GM21390 (cell line): ENCODE measurements around the gene FXYD5.
"Not testable (repeated sequence)": the region's sequence is repeated elsewhere in the genome, so short reads cannot be mapped to it uniquely, and the experiment has no call there.

Experiments used
- ATAC-seq: cut with Tn5 transposase; IDR thresholded peaks from one replicate; pipeline ENCODE4 v1.9.1; 2021; ENCODE audit not compliant: unreplicated experiment

FXYD5 gene

DNA sequence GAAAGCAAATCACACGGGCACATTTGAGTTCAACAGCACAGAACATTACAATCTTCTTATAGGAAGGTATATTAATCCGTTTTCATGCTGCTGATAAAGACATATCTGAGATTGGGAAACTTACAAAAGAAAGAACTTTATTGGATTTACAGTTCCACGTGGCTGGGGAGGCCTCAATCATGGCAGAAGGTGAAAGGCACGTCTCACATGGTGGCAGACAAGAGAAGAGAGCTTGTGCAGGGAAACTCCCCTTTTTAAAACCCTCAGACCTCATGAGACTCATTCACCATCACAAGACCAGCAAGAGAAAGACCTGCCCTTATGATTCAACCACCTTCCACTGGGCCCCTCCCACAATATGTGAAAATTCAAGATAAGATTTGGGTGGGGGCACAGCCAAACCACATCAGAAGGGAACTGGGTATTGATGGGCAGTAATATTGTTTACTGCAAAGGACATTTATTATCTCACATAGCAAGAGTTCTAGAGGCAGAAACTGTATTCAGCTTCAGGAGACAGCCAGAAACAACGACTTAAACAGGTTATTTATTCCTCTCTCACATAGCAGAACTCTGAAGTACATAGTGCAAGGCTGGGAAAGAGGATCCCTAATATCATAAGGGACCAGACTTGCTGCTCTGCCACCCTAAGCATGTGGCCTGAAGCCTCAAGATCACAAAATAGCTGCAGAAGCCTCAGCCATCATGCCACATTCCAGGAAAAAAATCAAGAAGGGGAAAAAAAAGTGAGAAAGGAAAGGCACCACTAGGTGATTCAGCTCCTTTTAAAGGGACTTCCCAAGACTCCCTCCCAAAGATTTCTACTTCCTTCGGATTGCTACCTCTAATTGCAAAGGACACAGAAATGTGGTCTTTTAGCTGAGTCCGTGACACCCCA lies 23.1 kb downstream of the FXYD5 start:
- no peak for ATAC-seq

DNA sequence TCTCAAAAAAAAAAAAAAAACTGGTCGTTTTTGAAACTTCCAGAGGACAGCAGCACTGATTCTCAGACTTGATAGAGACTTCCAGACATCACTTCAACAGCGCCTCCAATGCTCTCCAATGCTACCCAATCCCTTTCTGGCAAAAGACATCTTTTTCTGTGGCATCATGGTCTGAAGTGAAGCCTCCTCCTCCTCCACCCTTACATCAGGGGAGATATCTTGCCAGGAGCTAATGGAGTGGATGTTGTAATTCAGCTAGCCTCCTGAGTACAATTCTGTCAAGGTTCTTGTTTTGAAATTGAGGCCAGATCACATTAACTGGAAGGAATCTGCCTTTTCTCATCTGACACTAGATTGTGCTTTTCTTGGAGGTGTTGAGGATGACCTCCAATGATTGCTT lies 24.2 kb downstream of the FXYD5 start:
- ATAC-seq = no peak

DNA sequence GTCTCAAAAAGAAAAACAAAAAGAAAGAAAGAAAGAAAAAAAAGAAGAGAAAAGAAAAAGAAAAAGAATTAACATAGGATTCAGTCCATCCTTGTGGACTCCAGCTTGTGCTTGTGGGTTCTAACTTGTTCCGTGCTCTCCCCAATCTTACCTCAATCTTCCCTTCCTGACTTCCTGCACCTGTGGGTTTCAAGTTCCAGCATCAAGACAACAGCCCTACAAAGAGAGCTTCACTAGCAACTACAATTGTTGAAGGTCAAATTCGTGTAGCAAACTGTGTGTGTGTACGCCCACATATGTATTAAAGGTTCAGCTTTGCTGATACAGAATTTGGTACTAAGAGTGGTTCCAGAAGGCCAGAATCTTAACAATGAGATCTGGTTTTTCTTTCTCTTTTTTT lies 25.3 kb downstream of the FXYD5 start:
- ATAC-seq = no peak

DNA sequence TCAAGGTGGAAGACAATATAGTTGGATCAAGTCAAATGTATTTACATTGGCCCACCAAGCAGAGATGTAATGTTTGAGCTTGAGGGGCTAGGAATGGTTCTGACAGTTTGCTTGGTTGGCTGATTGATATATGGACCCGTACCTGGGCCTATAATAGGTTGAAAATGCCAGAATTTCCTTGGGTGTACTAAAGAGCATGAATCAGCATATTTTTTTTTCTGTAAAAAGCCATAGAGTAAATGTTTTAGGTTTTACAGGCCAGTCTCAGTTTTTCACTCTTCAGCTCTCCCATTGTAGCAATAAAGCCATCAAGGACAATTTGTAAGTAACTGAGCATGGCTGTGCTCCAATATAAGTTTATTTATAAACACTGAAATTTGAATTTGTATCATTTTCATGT lies 26.9 kb downstream of the FXYD5 start:
- ATAC-seq = no peak

DNA sequence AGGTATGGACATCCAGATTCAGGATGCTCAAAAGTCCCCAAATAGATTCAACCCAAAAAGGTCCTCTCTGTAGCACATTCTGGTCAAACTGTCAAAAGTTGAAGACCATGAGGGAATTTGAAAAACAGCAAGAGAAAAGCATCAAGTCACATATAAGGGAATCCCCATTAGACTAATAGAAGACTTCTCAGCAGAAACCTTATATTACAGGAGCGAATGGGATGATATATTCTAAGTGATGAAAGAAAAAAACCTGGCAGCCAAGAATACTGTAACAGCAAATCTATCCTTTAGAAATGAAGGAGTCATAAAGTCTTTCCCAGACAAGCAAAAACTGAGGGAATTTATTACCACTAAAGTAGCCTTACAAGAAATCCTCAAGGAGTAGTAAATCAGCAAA lies 29.7 kb downstream of the FXYD5 start:
- ATAC-seq = no peak

DNA sequence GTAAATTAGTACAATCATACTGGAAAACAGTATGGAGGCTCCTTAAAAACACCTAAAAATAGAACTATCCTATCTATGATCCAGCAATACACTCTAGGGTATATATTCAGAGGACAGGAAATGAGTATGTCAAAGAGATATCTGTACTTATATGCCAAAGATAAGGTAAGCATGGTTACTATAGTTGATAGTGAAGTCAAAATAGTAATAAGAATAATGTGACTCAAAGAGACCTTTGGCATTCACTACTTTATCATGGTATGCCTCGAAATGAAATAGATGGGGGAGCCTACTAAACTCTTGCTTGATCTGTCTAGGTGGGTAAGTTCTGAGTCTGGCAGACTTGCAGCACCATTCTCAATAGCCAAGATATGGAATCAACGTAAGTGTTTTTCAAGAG lies 30.3 kb downstream of the FXYD5 start:
- ATAC-seq = no peak

DNA sequence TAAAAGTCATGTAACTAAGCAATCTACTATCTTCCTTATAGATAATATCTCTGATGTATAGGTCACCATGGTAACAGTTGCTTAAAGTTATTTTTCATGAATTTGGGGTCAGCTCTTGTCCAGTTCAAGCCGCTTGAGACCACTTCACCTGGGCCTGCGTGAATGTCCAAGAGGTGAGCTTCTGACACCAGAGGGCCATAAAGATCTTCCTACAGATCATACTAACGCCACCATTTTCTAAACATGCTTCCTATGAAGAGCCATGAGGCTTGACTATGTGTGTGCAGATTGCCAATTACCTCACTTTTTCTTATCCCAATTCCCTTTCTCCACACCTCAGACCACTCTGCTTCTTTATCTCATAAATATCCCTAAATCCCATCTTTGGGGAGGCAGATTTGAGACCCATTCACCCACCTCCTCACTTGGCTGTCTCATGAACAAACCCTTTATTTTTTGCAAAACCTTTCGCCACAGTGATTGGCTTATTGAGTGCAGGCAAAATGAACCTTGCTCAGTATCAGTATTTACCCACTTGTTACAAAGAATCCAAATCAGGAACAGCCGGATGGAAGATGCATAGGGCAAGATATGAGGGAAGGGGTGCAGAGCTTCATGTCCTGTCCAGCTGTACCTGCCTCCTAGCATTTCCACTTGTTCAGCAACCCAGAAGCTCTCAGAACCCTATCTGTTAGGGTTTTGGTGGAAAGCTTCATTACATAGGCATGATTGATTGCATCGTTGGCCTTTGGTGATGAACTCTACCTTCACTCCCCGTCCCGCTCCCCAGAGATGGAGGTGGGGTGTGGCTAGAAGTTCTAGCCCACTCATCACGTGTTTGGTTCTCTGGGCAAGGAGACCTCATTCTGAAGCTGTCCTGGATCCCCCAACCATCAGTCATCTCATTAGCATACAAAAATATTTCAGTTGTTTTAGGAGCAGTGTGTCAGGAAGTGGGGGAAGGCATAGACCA lies 39.8 kb downstream of the FXYD5 start:
- ATAC-seq = no peak

DNA sequence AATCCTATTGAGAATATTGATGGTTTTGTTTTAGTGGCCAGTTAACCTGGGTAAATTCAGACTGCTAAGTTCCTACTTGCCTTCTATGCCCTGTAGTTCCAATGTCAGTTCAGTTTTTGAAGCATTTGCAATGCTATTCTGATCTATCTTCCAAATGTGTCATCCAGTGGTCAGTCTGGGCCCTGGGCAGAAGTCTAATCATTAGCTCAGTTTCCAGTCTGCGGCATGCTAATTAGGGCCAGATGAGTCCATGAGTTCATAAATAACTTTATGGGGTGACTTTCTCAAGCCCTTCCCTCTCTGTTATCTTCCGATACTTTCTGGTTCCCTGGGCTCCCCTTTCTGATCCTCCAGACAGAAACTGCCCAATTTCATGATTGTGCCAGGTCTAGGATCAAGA lies 41.3 kb downstream of the FXYD5 start:
- no peak for ATAC-seq

DNA sequence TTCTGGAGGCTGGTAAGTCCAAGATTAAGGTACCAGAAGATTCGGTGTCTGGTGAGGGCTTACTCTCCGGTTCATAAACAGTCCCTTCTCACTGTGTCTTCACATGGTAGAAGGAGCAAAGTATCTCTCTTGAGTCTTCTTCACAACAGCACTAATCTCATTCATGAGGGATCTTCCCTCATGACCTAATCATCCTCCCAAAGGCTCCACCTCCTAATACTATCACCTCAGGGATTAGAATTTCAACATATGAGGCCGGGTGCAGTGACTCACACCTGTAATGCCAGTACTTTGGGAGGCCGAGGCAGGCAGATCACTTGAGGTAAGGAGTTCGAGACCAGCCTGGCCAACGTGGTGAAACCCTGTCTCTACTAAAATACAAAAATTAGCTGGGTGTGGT lies 42.3 kb downstream of the FXYD5 start:
- ATAC-seq = not testable (repeated sequence)

DNA sequence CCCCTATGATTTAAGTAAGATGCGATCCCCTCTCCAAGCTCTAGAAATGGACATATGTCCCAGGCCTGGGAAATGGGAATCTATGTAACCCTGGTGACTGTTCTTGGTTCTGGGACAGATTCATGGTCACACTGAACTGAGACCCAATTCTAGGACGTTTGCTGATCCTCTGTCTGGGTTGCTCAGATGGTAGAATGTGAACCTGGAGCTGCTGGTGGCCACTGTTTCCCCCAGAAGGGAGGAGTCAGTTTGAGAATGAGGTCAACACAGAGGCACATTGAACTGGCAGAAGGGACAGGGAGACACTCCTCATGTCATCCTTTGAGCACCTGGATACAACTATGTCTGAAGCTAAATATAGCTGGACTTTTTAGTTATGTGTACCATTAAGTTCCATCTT lies 44.9 kb downstream of the FXYD5 start:
- ATAC-seq = no peak

DNA sequence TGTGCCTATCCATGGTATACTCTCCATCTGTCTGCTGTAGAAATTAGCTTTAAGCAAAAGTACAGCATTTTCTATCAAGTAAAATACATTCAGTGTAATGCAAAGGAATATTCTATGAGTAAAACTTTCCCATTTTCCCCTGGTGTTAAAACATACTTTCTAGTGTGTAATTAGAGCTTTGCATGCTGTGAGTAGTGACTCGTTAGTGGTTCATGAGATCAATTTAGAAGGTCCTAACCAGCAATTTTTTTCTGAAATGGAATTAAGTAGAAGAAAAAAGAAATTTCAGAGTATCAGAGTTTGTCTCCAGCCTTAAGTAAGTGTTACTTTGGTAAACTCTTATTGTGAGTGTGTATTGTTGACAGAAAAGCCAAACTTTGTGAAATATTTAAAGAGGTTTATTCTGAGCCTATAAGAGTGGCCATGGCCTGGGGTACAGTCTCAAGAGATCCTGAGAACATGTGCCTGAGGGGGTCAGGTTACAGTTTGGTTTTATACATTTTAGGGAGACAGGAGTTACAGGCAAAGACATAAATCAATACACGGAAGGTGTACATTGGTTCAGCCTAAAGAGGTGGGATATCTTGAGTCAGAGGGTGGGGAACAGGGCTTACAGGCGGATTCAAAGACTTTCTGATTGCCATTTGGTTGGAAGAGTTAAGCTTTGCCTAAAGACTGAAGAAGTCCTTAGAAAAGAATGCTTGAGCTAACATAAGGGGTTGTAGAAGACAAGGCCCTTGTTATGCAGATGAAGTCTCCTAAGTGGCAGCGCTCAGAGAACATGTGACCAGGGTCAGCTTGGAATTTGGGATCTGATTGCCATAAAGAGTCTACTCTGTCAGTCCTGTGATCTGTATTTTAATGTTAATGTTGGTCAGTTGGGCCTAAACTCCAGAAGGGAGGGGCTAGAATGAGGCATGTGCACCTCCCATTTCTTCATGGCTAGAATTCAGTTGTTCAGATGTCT lies 48.5 kb downstream of the FXYD5 start:
- no peak for ATAC-seq

DNA sequence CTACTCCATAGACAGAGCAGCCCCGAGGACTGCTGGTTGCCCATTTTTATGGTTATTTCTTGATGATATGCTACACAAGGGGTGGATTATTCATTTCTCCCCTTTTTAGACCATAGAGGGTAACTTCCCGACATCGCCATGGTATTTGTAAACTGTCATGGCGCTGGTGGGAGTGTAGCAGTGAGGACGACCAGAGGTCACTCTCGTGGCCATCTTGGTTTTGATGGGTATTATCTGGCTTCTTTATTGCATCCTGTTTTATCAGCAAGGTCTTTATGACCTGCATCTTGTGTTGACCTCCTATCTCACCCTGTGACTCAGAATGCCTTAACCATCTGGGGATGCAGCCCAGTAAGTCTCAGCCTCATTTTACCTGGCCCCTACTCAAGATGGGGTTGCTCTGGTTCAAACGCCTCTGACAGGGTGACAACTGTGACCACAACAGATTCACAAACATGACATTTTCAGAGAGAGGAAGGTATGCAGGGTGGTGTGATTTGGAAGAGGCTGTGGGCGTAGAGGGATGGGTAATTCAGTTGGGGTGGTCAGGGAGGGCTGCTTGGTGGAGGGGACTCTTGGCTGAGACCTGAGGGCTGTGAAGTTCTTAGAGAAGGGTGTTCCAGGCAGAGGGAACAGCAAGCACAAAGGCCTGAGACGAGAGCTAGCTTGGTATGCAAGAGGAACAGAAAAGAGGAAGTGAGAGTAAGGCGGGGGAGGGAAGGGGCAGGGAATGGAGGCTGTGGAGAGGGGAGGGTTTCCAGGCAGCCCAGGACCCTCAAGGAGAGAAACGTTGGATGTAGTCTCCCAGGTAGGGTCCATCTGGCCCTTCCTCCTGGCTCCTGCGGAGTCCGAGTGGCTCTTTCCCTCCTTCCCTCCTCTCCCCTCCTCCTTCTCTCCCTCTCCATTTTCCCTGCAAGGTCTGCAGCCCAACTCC lies 50.5 kb downstream of the FXYD5 start:
- peak; percentile 81 for ATAC-seq

DNA sequence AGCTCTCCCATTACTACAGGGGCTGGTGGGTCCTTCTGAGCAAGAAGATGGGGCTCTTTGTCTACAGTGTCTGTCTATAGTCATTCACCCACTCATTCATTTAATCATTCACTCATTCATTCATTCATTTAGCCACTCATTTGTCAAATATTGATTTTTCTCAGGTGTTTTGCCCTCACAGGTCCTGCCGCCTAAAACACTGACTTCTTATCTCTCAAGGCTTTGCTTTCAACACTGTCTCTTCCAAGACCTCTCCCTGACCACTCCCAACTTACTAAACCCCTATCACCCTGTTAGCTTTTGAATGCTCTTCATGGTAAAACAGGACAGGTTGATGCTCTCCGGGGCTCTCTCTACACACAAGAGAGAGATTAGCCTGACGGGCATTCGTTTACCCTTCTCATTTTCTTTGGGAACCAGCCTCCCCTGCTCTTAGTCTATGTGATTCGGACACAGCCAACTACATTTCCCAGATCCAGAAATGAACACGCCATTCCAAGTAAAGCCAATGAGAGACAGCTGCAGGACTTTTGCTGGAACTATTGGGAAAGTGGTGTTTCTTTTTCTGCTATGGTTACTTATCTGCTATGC lies 51.3 kb downstream of the FXYD5 start:
- ATAC-seq = no peak

DNA sequence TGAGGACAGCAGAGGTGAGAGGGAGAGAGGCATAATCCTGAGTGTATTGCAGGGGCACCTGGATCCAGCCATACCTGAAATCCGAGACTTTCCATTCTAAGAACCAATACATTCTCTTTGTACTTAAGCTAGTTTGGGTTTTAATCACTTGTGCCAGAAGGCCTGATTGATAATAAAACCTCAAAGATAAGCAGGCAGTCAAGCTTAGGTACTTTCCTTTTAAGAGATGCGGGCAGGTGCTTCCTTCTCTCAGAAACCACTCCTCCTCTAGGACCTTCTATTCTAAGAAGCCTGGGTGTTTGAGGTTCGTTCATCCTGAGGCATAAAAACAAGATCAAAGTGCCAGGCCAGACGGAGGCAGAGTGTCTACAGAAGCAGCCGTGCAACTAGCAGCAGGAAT lies 51.8 kb downstream of the FXYD5 start:
- ATAC-seq = no peak

DNA sequence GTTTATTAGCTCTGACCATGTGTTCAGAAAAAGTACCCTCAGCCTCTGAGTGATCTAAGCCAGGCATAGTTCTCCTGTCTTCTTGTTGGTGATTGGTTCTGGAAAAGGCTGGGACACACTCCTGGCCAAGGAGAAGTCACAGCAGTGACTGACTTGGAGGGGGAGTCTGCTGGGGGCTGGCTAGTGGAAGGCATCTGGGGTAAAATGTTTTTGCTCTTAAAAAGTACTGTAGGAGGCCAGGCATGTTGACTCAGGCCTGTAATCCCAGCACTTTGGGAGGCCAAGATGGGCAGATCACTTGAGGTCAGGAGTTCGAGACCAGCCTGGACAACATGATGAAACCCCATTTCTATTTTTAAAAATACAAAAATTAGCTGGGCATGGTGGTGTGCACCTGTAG lies 52.3 kb downstream of the FXYD5 start:
- ATAC-seq = no peak

DNA sequence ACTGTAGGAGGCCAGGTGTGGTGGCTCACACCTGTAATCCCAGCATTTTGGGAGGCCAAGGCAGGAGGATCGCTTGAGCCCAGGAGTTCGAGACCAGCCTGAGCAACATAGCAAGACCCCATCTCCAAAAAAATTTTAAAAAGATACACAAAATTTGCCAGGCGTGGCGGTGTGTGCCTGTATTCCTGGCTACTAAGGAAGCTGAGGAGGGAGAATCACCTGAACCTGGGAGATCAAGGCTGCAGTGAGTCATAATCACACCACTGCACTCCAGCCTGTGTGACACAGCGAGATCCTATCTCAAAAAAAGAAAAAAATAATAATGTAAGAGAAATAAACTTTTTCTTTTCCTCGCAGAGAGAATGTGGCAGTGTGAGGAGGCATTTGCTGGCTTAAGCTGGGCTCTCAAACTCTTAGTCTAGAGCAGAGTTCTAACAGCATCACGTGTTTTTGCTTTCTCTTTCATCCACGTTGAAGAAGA lies 52.9 kb downstream of the FXYD5 start:
- no peak for ATAC-seq

DNA sequence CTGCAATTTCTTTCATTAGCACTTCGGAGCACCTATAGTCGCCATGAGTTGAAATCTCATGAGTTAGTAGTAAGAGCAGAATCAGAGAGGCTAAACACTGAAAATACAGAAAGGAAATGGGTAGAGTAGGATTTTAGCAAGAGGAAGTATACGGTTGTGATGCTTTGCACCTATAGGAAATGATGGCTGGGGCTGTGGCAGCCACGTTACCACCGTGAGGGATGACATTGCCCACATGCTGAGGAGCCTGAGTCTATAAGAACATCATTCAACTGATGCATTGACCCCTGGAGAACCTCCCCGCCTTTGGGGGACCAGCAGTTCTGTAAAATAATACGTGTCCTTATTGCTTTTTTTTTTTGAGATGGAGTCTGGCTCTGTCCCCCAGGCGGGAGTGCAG lies 53.6 kb downstream of the FXYD5 start:
- ATAC-seq = no peak

DNA sequence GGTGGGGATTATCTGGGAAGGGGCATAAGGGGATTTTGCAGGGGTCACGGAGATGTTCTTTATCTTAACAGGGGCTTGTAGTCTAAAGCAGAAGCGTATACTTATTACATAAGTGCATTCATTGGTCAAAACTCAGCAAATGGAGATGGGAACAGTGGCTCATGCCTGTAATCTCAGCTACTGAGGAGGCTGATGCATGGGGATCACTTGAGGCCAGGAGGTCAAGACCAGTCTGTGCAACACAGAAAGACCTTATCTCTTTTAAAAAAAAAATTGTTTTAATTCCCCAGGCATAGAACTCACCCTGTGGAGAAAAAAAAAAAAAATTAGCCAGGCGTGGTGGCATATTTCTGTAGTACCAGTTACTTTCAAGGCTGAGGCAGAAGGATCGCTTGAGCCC lies 55.1 kb downstream of the FXYD5 start:
- ATAC-seq = no peak

DNA sequence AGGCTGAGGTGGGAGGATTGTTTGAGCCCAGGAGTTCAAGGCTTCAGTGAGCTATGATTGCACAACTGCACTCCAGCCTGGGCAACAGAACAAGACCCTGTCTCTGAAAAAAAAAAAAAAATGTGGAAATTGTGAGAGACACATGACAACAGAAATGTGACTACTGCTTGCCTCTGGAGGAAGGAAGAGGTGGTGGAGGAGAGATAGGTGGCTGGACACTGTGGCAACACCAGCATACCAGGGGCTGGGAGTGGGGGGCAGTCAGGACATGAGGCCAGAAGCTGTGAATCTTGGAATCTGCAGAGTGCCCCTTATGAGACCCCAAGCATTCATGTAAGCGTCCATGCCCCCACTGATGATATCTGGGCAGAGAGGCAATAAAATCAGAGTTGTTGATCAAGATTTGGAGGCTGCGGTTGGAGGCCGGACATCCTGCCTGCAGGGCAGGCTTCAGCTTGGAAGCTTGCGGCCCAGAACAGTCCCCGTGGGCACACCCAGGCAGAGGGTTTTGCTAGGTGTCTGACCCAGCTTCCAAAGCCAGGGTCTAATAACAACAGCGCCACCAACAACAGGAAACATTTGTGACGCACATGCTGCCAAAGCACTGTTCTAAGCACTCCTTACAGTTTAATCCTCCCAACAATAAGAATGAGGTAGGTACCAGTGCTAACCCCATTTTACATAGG lies 57.2 kb downstream of the FXYD5 start:
- ATAC-seq = no peak
